Stimulated activated CD8-positive, alpha-beta memory T cell treated with anti-CD3 and anti-CD28 coated beads, Interleukin-2, amount 100 ng/mL, for 48 hours (primary cell): Measurements from ENCODE around the gene ADAMTS5.

Source experiments
- DNase-seq, 2 donors: peaks; one replicate each; pipeline ENCODE4 v3.0.0-alpha.2; 2020; ENCODE audit warnings: low read depth in 2 of 2

The ADAMTS5 gene

GRCh38 chr21:26967062-26967913 lies at the start of gene ADAMTS5:
Gene ADAMTS5, minus strand, starts transcription at chr21:26967088. Its CDS starts 697 bp downstream, at chr21:26966391.
- DNase-seq = no peak

- DNase-seq = no peak
Measured at GRCh38 chr21:27001526-27001925, 34.6 kb upstream of the ADAMTS5 start.

GRCh38 chr21:26983576-26983975 lies 16.7 kb upstream of the ADAMTS5 start:
- no peak for DNase-seq

- no peak for DNase-seq
Measured at GRCh38 chr21:26982767-26983166, 15.9 kb upstream of the ADAMTS5 start.

- no peak for DNase-seq
Measured at GRCh38 chr21:26977746-26978145, 10.9 kb upstream of the ADAMTS5 start.

GRCh38 chr21:26973226-26973625 lies 6.3 kb upstream of the ADAMTS5 start:
- no peak for DNase-seq

- DNase-seq = no peak
Measured at GRCh38 chr21:26972192-26972591, 5.3 kb upstream of the ADAMTS5 start.

GRCh38 chr21:26969971-26970725 lies 3.3 kb upstream of the ADAMTS5 start:
- DNase-seq = no peak

GRCh38 chr21:26966649-26967061 lies 233 bp downstream of the ADAMTS5 start:
- DNase-seq = no peak

GRCh38 chr21:26965907-26966581 lies 844 bp downstream of the ADAMTS5 start:
- DNase-seq = no peak

- DNase-seq = no peak
Measured at GRCh38 chr21:26965040-26965906, 1.6 kb downstream of the ADAMTS5 start.

GRCh38 chr21:26964170-26964778 lies 2.6 kb downstream of the ADAMTS5 start:
- no peak for DNase-seq

- no peak for DNase-seq
Measured at GRCh38 chr21:26962621-26963181, 4.2 kb downstream of the ADAMTS5 start.

- no peak for DNase-seq
Measured at GRCh38 chr21:26961698-26962097, 5.2 kb downstream of the ADAMTS5 start.

- DNase-seq = no peak
Measured at GRCh38 chr21:26958788-26959187, 8.1 kb downstream of the ADAMTS5 start.

GRCh38 chr21:26956813-26957212 lies 10.1 kb downstream of the ADAMTS5 start:
- no peak for DNase-seq

GRCh38 chr21:26956216-26956615 lies 10.7 kb downstream of the ADAMTS5 start:
- no peak for DNase-seq

- DNase-seq = no peak
Measured at GRCh38 chr21:26954662-26955121, 12.2 kb downstream of the ADAMTS5 start.

- DNase-seq = no peak
Measured at GRCh38 chr21:26952374-26953066, 14.4 kb downstream of the ADAMTS5 start.

GRCh38 chr21:26949830-26950229 lies 17.1 kb downstream of the ADAMTS5 start:
- DNase-seq = no peak
